NCI-H128 (cell line): Measurements from ENCODE around the gene NR3C2.
"Not testable (repeated sequence)": the region's sequence is repeated elsewhere in the genome, so short reads cannot be mapped to it uniquely, and the experiment has no call there.

Source experiments
- DNase-seq: peaks from one replicate; lab custom pipeline; 2025; ENCODE audit not compliant: unreplicated experiment; lab: John Stamatoyannopoulos, UW

The NR3C2 gene

DNA sequence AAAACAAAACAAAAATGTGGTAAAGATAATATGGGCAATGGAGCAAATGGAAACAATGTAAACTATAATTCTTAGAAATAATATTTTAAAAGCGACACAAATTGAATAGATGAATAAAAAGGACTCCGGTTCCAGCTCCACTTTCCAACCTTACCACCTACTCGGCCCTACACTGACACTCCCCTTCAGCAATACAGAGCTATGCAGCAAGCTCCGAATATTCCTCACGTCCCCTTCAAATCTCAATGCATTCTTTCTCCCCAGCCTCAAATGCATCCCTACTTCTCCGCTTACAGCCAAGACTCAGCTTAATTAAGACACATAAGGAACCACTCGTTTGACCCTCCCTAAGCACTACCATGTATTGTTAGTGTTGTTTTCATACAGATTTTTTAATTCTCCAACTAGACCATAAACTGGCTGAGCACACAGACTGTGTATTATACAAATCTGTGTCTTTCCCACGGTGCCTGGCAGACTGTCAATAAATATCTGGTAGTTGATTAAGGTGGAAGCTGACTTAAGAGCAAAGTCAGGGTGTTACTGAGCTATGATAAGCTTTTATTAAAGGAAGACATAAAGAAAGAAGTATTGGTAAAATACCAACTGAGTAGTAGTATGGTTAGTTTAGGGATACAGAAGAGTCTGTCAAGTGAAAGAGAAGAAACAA is 219.1 kb downstream of the NR3C2 start:
- DNase-seq: no peak

GRCh38 chr4:148216866-148217814 is 225.1 kb downstream of the NR3C2 start:
- DNase-seq: no peak

- DNase-seq: no peak
Measured at GRCh38 chr4:148216321-148216720, 225.9 kb downstream of the NR3C2 start.

DNA sequence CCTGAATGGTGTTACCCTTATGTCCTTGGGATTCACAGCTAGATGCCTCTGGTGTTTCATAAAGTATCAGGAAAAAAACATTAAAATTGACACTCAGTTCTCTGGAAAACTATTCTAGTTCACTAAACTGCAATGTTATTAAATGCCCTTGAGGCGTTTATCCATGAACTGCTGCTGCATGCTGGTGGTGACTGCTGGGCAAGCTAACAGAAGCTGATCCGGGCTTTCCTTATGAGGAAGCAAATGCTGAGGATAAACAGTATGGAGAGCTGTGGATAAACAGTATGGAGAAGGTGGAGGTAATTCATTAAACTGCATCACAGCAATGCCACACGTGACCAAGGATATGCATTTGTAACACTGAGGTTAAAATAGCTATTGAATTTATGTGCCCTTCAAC is 227.0 kb downstream of the NR3C2 start:
- no peak for DNase-seq

- no peak for DNase-seq
Measured at GRCh38 chr4:148214529-148215166, 227.6 kb downstream of the NR3C2 start.

GRCh38 chr4:148211533-148211932 is 230.7 kb downstream of the NR3C2 start:
- DNase-seq: no peak

- no peak for DNase-seq
Measured at GRCh38 chr4:148210661-148211060, 231.6 kb downstream of the NR3C2 start.

- no peak for DNase-seq
Measured at GRCh38 chr4:148207068-148207467, 235.1 kb downstream of the NR3C2 start.

- DNase-seq: no peak
Measured at GRCh38 chr4:148205476-148205875, 236.7 kb downstream of the NR3C2 start.

DNA sequence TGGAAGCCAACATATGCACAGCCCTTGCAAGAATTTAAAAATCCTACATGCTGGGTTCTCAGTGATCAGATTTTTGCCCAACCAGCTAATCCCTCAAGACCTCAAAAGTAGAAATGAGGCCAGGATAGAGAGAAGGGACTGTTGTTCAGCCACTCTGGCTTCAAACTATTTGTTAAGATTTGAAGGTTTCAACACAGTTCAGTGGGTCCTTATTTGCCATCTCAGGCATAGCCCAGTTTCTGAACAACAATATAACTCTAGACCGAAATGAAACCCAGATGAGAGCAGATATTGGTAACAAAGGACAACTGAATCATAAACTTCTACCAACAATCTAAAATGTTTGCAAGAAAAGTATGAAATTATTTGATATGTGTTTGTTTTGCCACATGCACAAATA is 237.3 kb downstream of the NR3C2 start:
- no peak for DNase-seq

- DNase-seq: no peak
Measured at GRCh38 chr4:148204171-148204570, 238.0 kb downstream of the NR3C2 start.

GRCh38 chr4:148203056-148203898 is 238.9 kb downstream of the NR3C2 start:
- DNase-seq: no peak

DNA sequence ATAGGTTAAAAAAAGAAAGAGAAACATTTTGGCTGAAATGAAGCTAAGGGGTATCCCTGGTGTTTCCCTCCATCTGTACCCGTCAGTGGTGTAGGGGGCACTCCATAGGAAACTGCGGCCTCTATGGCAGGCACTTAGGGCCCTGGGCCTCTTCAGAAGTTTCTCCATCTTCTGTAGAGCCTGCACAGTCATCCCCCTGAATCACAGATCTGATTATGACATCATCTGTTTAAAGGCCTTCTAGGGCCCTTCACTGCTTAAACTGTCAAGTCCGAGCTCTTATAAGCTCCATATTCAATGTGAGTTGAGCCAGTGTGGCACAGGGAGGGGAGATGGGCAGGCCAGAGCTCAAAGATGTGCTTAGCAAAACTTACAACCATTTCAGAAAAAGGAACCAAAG is 241.3 kb downstream of the NR3C2 start:
- DNase-seq: no peak

GRCh38 chr4:148196164-148196563 is 246.1 kb downstream of the NR3C2 start:
- no peak for DNase-seq

DNA sequence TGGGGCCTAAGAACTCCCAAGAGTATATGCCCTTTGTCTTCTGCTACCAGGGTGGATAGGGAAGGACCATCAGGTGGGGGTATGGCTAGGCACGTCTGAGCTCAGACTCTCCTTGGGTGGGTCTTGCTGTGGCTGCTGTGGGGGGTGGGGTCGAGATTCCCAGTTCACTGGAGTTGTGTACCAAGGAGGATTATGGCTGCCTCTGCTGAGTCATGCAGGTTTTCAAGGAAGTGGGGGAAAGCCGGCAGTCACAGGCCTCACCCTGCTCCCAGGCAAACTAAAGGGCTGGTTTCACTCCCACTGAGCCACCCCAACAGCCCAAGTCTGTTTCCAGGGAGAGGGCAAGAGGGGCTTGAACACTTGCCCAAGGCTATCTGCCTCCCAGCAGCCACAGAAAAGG is 249.7 kb downstream of the NR3C2 start:
- DNase-seq: no peak

DNA sequence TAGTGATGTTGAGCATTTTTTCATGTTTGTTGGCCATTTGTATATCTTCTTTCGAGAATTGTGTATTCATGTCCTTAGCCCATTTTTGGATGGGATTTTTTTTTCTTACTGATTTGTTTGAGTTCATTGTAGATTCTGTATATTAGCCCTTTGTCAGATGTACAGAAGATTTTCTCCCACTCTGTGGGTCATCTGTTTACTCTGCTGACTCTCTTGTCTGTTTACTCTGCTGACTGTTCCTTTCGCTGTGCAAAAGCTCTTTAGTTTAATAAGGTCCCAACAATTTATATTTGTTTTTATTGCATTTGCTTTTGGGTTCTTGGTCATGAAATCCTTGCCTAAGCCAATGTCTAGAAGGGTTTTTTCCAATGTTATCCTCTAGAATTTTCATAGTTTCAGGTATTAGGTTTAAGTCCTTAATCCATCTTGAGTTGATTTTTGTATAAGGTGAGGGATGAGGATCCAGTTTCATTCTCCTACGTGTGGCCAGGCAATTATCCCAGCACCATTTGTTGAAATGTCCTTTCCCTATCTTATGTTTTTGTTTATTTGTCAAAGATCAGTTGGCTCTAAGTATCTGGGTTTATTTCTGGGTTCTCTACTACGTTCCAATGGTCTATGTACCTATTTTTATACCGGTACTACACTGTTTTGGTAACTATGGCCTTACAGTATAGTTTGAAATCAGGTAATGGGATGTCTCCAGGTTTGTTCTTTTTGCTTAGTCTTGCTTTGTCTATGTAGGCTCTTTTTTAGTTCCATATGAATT is 254.6 kb downstream of the NR3C2 start:
- DNase-seq: not testable (repeated sequence)

DNA sequence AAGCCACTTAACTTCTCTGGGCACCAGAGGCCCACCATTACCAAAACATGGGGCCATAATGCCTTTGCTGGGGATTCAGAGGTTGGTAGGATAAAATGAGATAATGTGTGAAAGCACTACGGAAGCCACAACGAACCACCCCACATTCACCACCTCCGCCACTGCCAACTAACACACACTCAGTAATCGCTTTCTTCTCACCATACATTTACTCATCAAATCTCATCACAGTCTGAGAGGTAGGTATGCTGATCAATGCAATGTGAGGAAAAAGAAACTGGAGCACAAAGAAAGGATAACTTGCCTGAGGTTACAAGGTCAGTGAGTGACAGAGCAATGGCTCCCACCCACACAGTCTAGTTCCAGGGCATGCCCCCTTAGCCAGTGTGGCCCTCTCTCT is 257.3 kb downstream of the NR3C2 start:
- DNase-seq: no peak

- no peak for DNase-seq
Measured at GRCh38 chr4:148182230-148182911, 259.8 kb downstream of the NR3C2 start.

DNA sequence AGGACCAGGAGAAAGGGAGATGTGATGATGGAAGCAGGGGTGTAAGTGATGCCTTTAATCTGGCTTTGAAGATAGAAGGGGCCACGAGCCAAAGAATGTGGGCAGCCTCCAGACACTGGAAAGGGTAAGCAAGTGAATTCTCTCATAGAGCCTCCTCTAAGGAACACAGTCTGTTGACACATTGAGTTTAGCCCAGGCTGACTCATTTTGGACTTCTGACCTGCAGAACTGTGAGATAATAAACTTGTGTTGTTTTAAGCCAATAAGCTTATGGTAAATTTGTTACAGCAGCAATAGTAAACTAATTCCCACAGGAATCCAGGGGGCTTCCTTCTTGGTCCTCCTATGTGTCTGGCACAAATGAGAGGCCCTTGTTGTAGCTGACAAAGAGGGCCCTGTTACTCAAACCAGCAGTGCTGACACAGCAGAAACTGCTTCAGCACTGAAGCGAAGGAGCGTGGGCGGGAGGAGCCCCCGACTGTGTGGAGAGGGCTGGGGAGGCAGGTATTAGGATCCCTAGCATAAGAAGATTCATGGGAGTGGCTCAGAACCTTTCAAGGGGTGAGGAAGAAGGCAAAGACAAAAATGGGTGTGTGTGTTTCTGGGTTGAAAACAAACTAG is 268.7 kb downstream of the NR3C2 start:
- DNase-seq: no peak
